HG02943 (cell line): ENCODE results near the gene FKBP8.
"Not testable (repeated sequence)": the region's sequence is repeated elsewhere in the genome, so short reads cannot be mapped to it uniquely, and the experiment has no call there.

Experiments used
- ATAC-seq: cut with Tn5 transposase; IDR thresholded peaks from one replicate; pipeline ENCODE4 v1.9.1; 2021; ENCODE audit warnings: mild to moderate bottlenecking, low read depth, moderate library complexity; ENCODE audit not compliant: unreplicated experiment

The FKBP8 gene

GRCh38 chr19:18542941-18543813 lies at the start of gene FKBP8:
TSS of gene FKBP8 (minus strand) at chr19:18543573. CDS start at chr19:18541970, 1,603 bp downstream.
- ATAC-seq = peak; percentile 79

GRCh38 chr19:18592732-18593131 lies 49.4 kb upstream of the FKBP8 start:
- not testable (repeated sequence) for ATAC-seq

GRCh38 chr19:18591735-18592385 lies 48.5 kb upstream of the FKBP8 start:
- ATAC-seq = no peak

GRCh38 chr19:18590273-18591272 lies 47.2 kb upstream of the FKBP8 start:
- ATAC-seq = no peak

GRCh38 chr19:18589380-18590272 lies 46.3 kb upstream of the FKBP8 start:
- ATAC-seq = peak; percentile 22

- ATAC-seq = peak; percentile 55
Measured at GRCh38 chr19:18588611-18589379, 45.4 kb upstream of the FKBP8 start, which contains the start of gene REX1BD. TSS of gene REX1BD (plus strand) at chr19:18588798. CDS start at chr19:18588802, 4 bp downstream.

GRCh38 chr19:18587962-18588610 lies 44.7 kb upstream of the FKBP8 start:
- ATAC-seq = peak; percentile 3

GRCh38 chr19:18587561-18587960 lies 44.2 kb upstream of the FKBP8 start:
- no peak for ATAC-seq

GRCh38 chr19:18586306-18586705 lies 42.9 kb upstream of the FKBP8 start:
- ATAC-seq = no peak

- ATAC-seq = no peak
Measured at GRCh38 chr19:18580311-18580710, 36.9 kb upstream of the FKBP8 start.

GRCh38 chr19:18577365-18577914 lies 34.1 kb upstream of the FKBP8 start:
- no peak for ATAC-seq

- no peak for ATAC-seq
Measured at GRCh38 chr19:18576383-18576782, 33.0 kb upstream of the FKBP8 start.

GRCh38 chr19:18574691-18575291 lies 31.4 kb upstream of the FKBP8 start:
- ATAC-seq = no peak

GRCh38 chr19:18571564-18572344 lies 28.4 kb upstream of the FKBP8 start, which contains the start of gene UBA52:
TSS of gene UBA52 (plus strand) at chr19:18571857. CDS start at chr19:18573301, 1,444 bp downstream.
- ATAC-seq = peak; percentile 84

- no peak for ATAC-seq
Measured at GRCh38 chr19:18568367-18568766, 25.0 kb upstream of the FKBP8 start.

GRCh38 chr19:18566953-18567352 lies 23.6 kb upstream of the FKBP8 start:
- no peak for ATAC-seq

- ATAC-seq = no peak
Measured at GRCh38 chr19:18562086-18562485, 18.7 kb upstream of the FKBP8 start.
